Epithelial cell of esophagus (primary cell): ENCODE measurements around the gene TMEM229B.
"Not testable (repeated sequence)": the region's sequence is repeated elsewhere in the genome, so short reads cannot be mapped to it uniquely, and the experiment has no call there.

Experiments
- DNase-seq: peaks from one replicate; pipeline ENCODE4 v3.0.0; 2010; ENCODE audit warnings: low read depth
- H3K4me3 ChIP-seq: 2 replicates; pipeline ENCODE4 v1.5.1; 2011; ENCODE audit warnings: mild to moderate bottlenecking, low read length, control low read depth
- CTCF ChIP-seq: IDR thresholded peaks from 2 replicates; pipeline ENCODE4 v1.5.1; 2011; ENCODE audit warnings: low read depth, mild to moderate bottlenecking, low read length, control low read depth, inconsistent platforms; ENCODE audit not compliant: insufficient read depth; ENCODE audit errors: missing control alignments

The TMEM229B gene

GRCh38 chr14:67461996-67462395, 26.5 kb downstream of the TMEM229B start:
- no peak for DNase-seq
- no peak for TF ChIP-seq CTCF
- no peak overlapping the region for H3K4me3 ChIP-seq

GRCh38 chr14:67461341-67461985, 27.1 kb downstream of the TMEM229B start:
- no peak for TF ChIP-seq CTCF
- peak; percentile 86 for DNase-seq
- no peak overlapping the region for H3K4me3 ChIP-seq

- DNase-seq, result no peak
- TF ChIP-seq CTCF, result no peak
- H3K4me3 ChIP-seq, result no peak overlapping the region
Measured at GRCh38 chr14:67459336-67459735, 29.2 kb downstream of the TMEM229B start.

GRCh38 chr14:67457782-67458181, 30.7 kb downstream of the TMEM229B start:
- peak; percentile 8 for DNase-seq
- TF ChIP-seq CTCF, result no peak
- no peak overlapping the region for H3K4me3 ChIP-seq

GRCh38 chr14:67456732-67457131, 31.8 kb downstream of the TMEM229B start:
- no peak for DNase-seq
- no peak for TF ChIP-seq CTCF
- no peak overlapping the region for H3K4me3 ChIP-seq

GRCh38 chr14:67453575-67454300, 34.8 kb downstream of the TMEM229B start:
- H3K4me3 ChIP-seq, result no peak overlapping the region
- no peak for DNase-seq
- no peak for TF ChIP-seq CTCF

- peak; percentile 30 for DNase-seq
- not testable (repeated sequence) for H3K4me3 ChIP-seq
Measured at GRCh38 chr14:67451667-67452066, 36.9 kb downstream of the TMEM229B start.
